Sigmoid colon (tissue), 3 donors: ENCODE measurements around the gene DLL3.

ENCODE experiments used
- POLR2A ChIP-seq, 2 donors: fragments of 450-650 bp; IDR thresholded peaks; one replicate each; pipeline ENCODE4 v1.6.1; 2016; ENCODE audit warnings: antibody characterized with exemption in 2 of 2, mild to moderate bottlenecking in 2 of 2, moderate library complexity in 2 of 2
- TF ChIP-seq, protein P1 (sequence below), 4 experiments: fragments of 450-650 bp in 3 of 4; fragments of 200-600 bp in 1 of 4; IDR thresholded peaks; one replicate each; pipeline ENCODE4 v1.5.1; 2016 to 2019; ENCODE audit warnings: antibody characterized with exemption in 4 of 4, mild to moderate bottlenecking in 3 of 4, moderate library complexity in 2 of 4

DNA sequence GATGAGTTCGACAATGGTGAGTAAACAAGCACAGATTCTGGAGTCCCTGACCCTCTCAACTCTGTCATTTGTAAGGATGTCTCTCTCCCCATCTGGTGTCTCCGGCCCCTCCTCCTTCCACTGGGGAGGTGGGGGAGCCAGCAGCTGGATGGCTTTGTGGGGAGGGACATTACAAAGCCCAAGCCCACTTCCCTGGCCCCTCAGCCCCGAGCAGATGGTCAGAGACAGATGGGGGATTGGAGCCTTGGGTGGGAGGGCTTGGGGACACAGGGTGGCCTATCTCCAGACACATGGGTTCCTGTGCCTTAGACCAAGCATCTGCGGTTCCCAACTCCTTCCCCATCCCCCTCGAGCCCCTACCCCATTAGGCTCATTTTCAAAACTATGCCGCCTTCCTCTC lies 15.6 kb upstream of the DLL3 start:
- TF ChIP-seq, protein P1, sequence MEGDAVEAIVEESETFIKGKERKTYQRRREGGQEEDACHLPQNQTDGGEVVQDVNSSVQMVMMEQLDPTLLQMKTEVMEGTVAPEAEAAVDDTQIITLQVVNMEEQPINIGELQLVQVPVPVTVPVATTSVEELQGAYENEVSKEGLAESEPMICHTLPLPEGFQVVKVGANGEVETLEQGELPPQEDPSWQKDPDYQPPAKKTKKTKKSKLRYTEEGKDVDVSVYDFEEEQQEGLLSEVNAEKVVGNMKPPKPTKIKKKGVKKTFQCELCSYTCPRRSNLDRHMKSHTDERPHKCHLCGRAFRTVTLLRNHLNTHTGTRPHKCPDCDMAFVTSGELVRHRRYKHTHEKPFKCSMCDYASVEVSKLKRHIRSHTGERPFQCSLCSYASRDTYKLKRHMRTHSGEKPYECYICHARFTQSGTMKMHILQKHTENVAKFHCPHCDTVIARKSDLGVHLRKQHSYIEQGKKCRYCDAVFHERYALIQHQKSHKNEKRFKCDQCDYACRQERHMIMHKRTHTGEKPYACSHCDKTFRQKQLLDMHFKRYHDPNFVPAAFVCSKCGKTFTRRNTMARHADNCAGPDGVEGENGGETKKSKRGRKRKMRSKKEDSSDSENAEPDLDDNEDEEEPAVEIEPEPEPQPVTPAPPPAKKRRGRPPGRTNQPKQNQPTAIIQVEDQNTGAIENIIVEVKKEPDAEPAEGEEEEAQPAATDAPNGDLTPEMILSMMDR (IDR thresholded peaks at IDR 0.05): no peak
- no peak for TF ChIP-seq POLR2A (IDR thresholded peaks at IDR 0.05)
